Erythroblast (primary cell): ENCODE results near the gene GABRR1.
"Not testable (repeated sequence)": the region's sequence is repeated elsewhere in the genome, so short reads cannot be mapped to it uniquely, and the experiment has no call there.

Experiments used
- DNase-seq, 2 experiments: peaks; one replicate each; lab custom pipeline; 2025; lab: John Stamatoyannopoulos, UW
- GATA1 ChIP-seq: IDR thresholded peaks from 2 replicates; pipeline ENCODE4 v1.6.1; 2011; ENCODE audit warnings: low read depth, mild to moderate bottlenecking, control low read depth, low read length, moderate library complexity
- POLR2A ChIP-seq: IDR thresholded peaks from 2 replicates; pipeline ENCODE4 v1.6.1; 2011; ENCODE audit warnings: mild to moderate bottlenecking, low read length

GABRR1 gene

DNA sequence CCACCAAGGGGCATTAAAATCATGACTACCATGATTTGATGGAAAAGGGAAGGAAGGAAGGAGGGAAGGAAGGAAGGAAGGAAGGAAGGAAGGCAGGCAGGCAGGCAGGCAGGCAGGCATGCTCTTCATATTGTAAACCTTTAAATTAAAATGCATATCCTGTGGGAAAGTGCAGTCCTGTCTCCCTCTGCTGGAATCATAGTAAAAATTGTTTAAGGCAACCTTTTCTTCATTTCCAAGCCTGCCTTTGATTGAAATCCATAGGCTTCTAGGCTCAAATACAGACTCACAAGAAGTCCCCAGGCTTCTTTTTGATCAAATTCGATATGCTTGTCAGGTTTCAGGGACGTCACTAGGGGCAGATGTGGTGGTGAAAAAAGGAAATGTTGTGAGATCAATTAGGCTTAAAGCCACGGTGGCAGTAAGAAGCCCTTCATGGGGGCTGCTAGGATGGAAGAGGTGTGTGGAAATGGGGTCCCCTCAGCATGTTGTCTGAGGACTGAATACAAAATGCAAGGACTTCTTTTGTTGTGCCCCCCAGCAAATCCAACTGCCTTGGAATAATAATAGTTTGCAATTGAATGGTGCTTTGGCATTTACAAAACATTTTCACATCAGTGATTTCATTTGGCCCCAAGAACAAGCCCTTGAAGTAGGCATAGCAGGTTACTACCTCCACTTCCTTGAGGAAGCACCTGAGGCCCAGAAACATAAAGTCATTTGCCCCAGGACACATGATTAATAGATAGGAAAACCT, 25.6 kb upstream of the GABRR1 start:
- DNase-seq: peak; percentile 27 to 33
- TF ChIP-seq GATA1 (no peak), POLR2A (no peak)

GRCh38 chr6:89239338-89239737, 22.2 kb upstream of the GABRR1 start:
- DNase-seq: peak; percentile 3 to 7
- TF ChIP-seq POLR2A (no peak), GATA1 (no peak)

DNA sequence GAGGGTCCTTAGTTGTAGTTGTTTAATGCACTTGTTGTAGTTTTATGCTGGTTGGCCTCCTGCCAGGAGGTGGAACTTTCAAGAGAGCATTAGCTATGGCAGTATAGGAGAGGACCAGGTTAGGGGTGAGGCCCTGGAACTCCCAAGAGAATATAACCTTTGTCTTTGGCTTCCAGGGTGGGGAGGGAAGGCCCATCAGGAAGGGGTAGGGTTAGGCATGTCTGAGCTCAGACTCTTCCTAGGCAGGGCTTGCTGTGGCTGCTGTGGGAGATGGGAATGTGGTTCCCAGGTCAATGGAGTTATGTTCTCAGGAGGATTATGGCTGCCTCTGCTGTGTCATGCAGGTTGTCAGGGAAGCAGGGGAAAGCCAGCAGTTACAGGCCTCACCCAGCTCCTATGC, 20.0 kb upstream of the GABRR1 start:
- TF ChIP-seq POLR2A (no peak), GATA1 (no peak)
- no peak for DNase-seq

DNA sequence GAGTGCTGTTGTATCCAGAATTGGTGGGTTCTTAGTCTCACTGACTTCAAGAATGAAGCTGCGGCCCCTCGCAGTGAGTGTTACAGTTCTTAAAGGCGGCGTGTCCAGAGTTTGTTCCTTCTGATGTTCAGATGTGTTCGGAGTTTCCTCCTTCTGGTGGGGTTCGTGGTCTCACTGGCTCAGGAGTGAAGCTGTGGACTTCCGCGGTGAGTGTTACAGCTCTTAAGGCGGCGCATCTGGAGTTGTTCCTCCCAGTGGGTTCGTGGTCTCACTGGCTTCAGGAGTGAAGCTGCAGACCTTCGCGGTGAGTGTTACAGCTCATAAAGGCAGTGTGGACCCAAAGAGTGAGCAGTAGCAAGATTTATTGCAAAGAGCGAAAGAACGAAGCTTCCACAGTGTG, 16.4 kb upstream of the GABRR1 start:
- not testable (repeated sequence) for DNase-seq

DNA sequence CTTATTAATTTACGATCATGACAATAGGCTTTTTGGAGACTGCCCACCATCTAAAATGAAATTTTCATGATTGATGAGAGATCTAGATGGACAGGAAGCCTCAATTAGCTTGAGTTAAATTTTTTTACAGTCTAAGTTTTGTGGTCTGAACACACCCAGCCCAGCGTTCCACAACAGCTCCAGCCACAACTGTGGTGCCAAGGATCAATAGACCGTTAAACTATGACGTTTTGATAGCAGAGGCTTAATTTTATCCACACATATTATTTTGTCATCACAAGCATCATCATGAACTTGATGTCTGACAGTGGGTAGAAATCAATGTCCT, 5.5 kb upstream of the GABRR1 start:
- TF ChIP-seq GATA1 (no peak), POLR2A (no peak)
- no peak for DNase-seq

DNA sequence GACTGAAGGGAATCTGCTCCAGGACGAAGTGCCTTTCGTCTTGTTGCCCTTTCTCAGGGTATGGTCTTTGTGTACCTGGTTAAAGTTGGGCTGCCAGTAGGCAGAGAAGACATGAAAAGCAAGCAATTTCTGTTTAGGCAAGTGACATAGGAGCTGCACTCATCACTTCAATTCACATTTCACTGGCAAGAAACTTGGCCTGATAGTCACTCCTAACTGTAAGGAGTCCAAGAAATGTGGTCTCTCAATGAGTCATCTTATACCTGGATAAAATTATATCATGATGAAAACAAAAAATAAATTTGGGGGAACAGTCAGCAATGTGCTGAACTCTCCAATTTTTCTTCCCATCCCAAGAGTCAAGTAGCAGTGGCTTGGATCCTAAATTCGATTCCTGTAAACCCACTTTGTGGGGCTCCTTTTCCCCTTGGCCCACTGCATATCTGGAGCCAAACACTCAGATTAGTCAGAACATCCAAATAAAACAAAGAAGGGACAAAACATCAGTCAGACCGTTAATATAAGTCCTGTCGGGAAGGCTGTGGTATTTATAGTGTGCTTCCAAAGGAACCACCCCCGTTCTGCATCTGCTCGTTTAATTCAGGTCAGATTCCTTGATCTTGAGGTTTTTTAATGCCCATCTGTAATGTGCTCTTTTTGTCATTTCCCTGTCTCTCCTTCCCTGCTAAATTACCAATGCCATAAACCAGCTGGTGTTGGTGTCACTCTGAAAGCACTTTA, 5.0 kb upstream of the GABRR1 start:
- no peak for DNase-seq
- no peak for TF ChIP-seq POLR2A
- no peak for TF ChIP-seq GATA1

GRCh38 chr6:89221129-89221528, 4.0 kb upstream of the GABRR1 start:
- no peak for TF ChIP-seq GATA1
- no peak for TF ChIP-seq POLR2A
- no peak for DNase-seq

- no peak for DNase-seq
- TF ChIP-seq POLR2A (no peak), GATA1 (no peak)
These were observed 747 bp downstream of the GABRR1 start for GRCh38 chr6:89216411-89216810.

- no peak for DNase-seq
These were observed 1.8 kb downstream of the GABRR1 start for GRCh38 chr6:89215391-89215790.

GRCh38 chr6:89214197-89214596, 3.0 kb downstream of the GABRR1 start:
- TF ChIP-seq GATA1 (no peak), POLR2A (no peak)
- no peak for DNase-seq

More at GRCh38 chr6:89215391-89215790, 1.8 kb downstream of the GABRR1 start:
- TF ChIP-seq GATA1: no peak
- no peak for TF ChIP-seq POLR2A

- no peak for TF ChIP-seq GATA1
- TF ChIP-seq POLR2A: no peak
- no peak for DNase-seq
These were observed 4.7 kb downstream of the GABRR1 start for GRCh38 chr6:89212472-89212871.

DNA sequence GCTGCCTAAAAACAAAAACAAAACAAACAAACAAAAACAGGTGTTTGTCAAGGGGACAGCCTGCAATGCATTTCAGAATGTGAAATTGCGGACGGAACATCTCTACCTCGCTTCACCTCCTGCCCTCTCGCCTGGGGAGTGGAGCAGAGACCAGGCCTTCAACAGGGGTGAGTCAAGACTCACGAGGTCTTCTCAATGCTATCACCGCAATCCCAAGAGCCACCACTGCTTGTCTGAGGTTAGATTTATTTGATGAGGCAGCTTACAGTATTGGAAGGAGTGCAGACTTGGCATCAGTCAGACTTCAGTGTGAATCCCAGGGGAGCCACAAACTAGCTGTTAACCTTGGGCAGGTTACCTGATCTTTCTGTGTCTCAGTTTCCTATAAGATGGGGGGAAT, 7.7 kb downstream of the GABRR1 start:
- TF ChIP-seq GATA1 (no peak), POLR2A (no peak)
- DNase-seq: no peak

GRCh38 chr6:89208551-89208950, 8.6 kb downstream of the GABRR1 start:
- DNase-seq: no peak
- TF ChIP-seq POLR2A: no peak
- no peak for TF ChIP-seq GATA1

GRCh38 chr6:89205819-89206218, 11.3 kb downstream of the GABRR1 start:
- no peak for DNase-seq
- TF ChIP-seq POLR2A (no peak), GATA1 (no peak)

- TF ChIP-seq GATA1 (no peak), POLR2A (no peak)
- no peak for DNase-seq
These were observed 13.1 kb downstream of the GABRR1 start for GRCh38 chr6:89204096-89204495.
